C4-2B (cell line): ENCODE results near the gene CPA5.

Experiments used
- CTCF ChIP-seq: fragments of 450-650 bp; conservative IDR thresholded peaks from 2 replicates; pipeline ENCODE4 v1.5.1; 2017; ENCODE audit warnings: mild to moderate bottlenecking
- ZFX ChIP-seq: fragments of 450-650 bp; IDR thresholded peaks from 2 replicates; pipeline ENCODE4 v1.6.1; 2017

- TF ChIP-seq CTCF (no peak), ZFX (no peak)
These were observed 23.5 kb downstream of the CPA5 start for GRCh38 chr7:130367836-130368746.
